Caco-2 (cell line): ENCODE results near the gene PLCD4. TPM values are rescaled to one million over a fixed set of nuclear protein-coding genes. Genes with fewer than 3 reads are reported as not detected.

Source experiments
- BruUV-seq: library from RNA; stranded (reverse); fragments of 400-500 nt; replicated peaks from 2 replicates; lab custom pipeline; 2021; lab: Mats Ljungman, UMichigan
- CTCF ChIA-PET: fragments of 300-600 bp; sonication (Branson Sonifier 250); formaldehyde crosslinking; loops from one replicate; lab custom pipeline; 2022; ENCODE audit warnings: antibody characterized with exemption; lab: Charles Lee
- POLR2A ChIA-PET: fragments of 300-600 bp; sonication (Branson Sonifier 250); formaldehyde crosslinking; loops from one replicate; lab custom pipeline; 2022; ENCODE audit warnings: antibody characterized with exemption; lab: Charles Lee
- DNase-seq, 2 experiments: peaks; one replicate each; pipeline versions ENCODE4 v3.0.0 to v3.0.0-alpha.2; 2020 to 2022
- H3K27me3 ChIP-seq: replicated peaks from 2 replicates; pipeline ENCODE4 v1.6.0; 2011; ENCODE audit warnings: low read length; ENCODE audit not compliant: control insufficient read depth, insufficient read depth
- H3K36me3 ChIP-seq: 2 replicates; pipeline ENCODE4 v1.5.1; 2011; ENCODE audit warnings: low read length; ENCODE audit not compliant: control insufficient read depth, insufficient read depth
- H3K4me1 ChIP-seq: fragments of 250-450 bp; sonication (Bioruptor Pico); 2 replicates; pipeline ENCODE4 v1.5.1; 2020; ENCODE audit warnings: mild to moderate bottlenecking
- H3K4me3 ChIP-seq: 2 replicates; pipeline ENCODE4 v1.5.1; 2011; ENCODE audit warnings: low read depth, mild to moderate bottlenecking, control low read depth, low read length
- H3K9me3 ChIP-seq: fragments of 250-450 bp; sonication (Bioruptor Pico); 2 replicates; pipeline ENCODE4 v1.5.1; 2020; ENCODE audit warnings: mild to moderate bottlenecking, moderate library complexity
- H3K27ac Mint-ChIP-seq: one replicate; pipeline ENCODE4 v1.8.0; 2022; ENCODE audit warnings: mixed read lengths; ENCODE audit not compliant: unreplicated experiment
- H3K27me3 Mint-ChIP-seq: one replicate; pipeline ENCODE4 v1.8.0; 2022; ENCODE audit warnings: mixed read lengths; ENCODE audit not compliant: insufficient read depth, unreplicated experiment
- H3K36me3 Mint-ChIP-seq: one replicate; pipeline ENCODE4 v1.8.0; 2022; ENCODE audit warnings: mild to moderate bottlenecking, mixed read lengths; ENCODE audit not compliant: insufficient read depth, unreplicated experiment
- H3K4me1 Mint-ChIP-seq: one replicate; pipeline ENCODE4 v1.8.0; 2022; ENCODE audit warnings: low read depth, mixed read lengths; ENCODE audit not compliant: unreplicated experiment
- H3K4me3 Mint-ChIP-seq: one replicate; pipeline ENCODE4 v1.8.0; 2022; ENCODE audit warnings: mild to moderate bottlenecking, moderate library complexity, mixed read lengths; ENCODE audit not compliant: unreplicated experiment
- H3K9me3 Mint-ChIP-seq: one replicate; pipeline ENCODE4 v1.8.0; 2022; ENCODE audit warnings: mixed read lengths; ENCODE audit not compliant: unreplicated experiment
- CTCF ChIP-seq, 2 experiments: fragments of 200-600 bp in 1 of 2; IDR thresholded peaks; 1 replicate in 1 of 2; 2 replicates in 1 of 2; pipeline versions ENCODE4 v1.5.1 to v1.8.0; 2011 to 2022; ENCODE audit warnings: antibody characterized with exemption in 1 of 2, control low read depth in 1 of 2, inconsistent platforms in 1 of 2, low read depth in 1 of 2, low read length in 1 of 2, mild to moderate bottlenecking in 1 of 2, moderate library complexity in 1 of 2; ENCODE audit not compliant: insufficient read depth in 1 of 2, severe bottlenecking in 1 of 2, unreplicated experiment in 1 of 2
- intact Hi-C: fragments of 100-400 bp; cut with micrococcal nuclease; formaldehyde crosslinking; loops from one replicate; pipeline ENCODE4 v1.10.0; 2022; ENCODE audit not compliant: unreplicated experiment
- total RNA-seq: library from RNA; stranded (reverse); gene quantifications from 2 replicates; pipeline ENCODE4 v1.2.3, GENCODE V29; 2022

PLCD4 gene
- total RNA-seq, 1 experiment from 2014 or later = 0.48 TPM

DNA sequence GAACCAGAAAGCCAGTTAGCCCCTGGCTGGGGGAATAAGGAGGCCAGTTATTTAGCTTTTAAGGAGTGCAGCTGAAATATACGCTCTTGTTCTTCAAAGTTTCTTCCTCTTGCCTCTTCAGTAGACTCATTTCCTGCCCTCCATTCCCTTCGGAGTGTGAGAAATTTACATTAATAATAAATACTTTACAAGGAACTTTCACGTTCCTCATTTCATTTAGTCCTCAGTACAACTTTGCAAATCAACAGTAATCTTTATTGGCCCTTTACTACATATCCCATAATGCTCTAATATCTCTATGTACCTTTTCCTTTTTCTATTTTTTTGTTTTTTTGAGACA, 15.6 kb downstream of the PLCD4 start:
- H3K27me3 Mint-ChIP-seq = no peaks in the 10 kb centered on the region
- H3K4me3 Mint-ChIP-seq = no peak overlapping the region
- Histone ChIP-seq H3K4me1 (no peaks in the 10 kb centered on the region), H3K27me3 (no peaks in the 10 kb centered on the region), H3K9me3 (no peaks in the 10 kb centered on the region), H3K36me3 (no peaks in the 10 kb centered on the region), H3K4me3 (no peak overlapping the region)
- H3K9me3 Mint-ChIP-seq = no peaks in the 10 kb centered on the region
- no peak overlapping the region for H3K27ac Mint-ChIP-seq
- H3K36me3 Mint-ChIP-seq = no peaks in the 10 kb centered on the region
- no peaks in the 10 kb centered on the region for H3K4me1 Mint-ChIP-seq
- intact Hi-C loops = no loop called here
- no peak for DNase-seq
- CTCF ChIA-PET = no interaction called here
- no TSS peak for BruUV-seq
- POLR2A ChIA-PET = no interaction called here
- no peak for TF ChIP-seq CTCF (IDR thresholded peaks at IDR 0.05; ENCODE audit: insufficient read depth in 1 of 2, low read depth in 1 of 2, low read length in 1 of 2, severe bottlenecking in 1 of 2, unreplicated experiment in 1 of 2)

DNA sequence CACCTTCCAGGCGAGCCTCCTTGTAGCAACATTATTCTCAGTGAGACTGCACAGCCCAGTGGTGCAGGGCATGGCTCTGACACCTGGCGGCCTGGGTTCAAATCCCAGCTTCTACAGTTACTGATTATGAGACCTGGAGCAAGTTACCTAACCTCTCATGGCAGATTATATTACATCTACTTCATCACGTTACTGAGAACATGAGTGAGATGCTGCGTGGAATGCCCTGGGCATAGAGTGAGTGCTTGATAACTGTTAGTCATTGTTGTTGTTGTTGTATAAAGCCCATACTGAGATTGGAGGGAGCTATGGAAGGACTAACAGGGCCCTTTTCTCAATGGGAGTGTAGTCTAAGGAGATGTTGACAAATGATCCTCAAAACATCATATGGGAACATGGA, 18.7 kb downstream of the PLCD4 start:
- Mint-ChIP-seq H3K4me1 (no peaks in the 10 kb centered on the region), H3K4me3 (no peak overlapping the region), H3K27ac (no peak overlapping the region), H3K9me3 (no peaks in the 10 kb centered on the region), H3K27me3 (no peaks in the 10 kb centered on the region), H3K36me3 (no peaks in the 10 kb centered on the region)
- POLR2A ChIA-PET = no interaction called here
- no TSS peak for BruUV-seq
- Histone ChIP-seq H3K36me3 (no peaks in the 10 kb centered on the region), H3K4me1 (no peaks in the 10 kb centered on the region), H3K4me3 (no peak overlapping the region), H3K9me3 (no peaks in the 10 kb centered on the region), H3K27me3 (no peaks in the 10 kb centered on the region)
- TF ChIP-seq CTCF (IDR thresholded peaks at IDR 0.05; ENCODE audit: insufficient read depth in 1 of 2, low read depth in 1 of 2, low read length in 1 of 2, severe bottlenecking in 1 of 2, unreplicated experiment in 1 of 2) = no peak
- DNase-seq = no peak
- intact Hi-C loops = no loop called here
- CTCF ChIA-PET = interaction anchor here (0.7 kb wide), 1 partner anchor 303 kb away, joined by 3 read pairs; no protein-coding TSS in a partner anchor

DNA sequence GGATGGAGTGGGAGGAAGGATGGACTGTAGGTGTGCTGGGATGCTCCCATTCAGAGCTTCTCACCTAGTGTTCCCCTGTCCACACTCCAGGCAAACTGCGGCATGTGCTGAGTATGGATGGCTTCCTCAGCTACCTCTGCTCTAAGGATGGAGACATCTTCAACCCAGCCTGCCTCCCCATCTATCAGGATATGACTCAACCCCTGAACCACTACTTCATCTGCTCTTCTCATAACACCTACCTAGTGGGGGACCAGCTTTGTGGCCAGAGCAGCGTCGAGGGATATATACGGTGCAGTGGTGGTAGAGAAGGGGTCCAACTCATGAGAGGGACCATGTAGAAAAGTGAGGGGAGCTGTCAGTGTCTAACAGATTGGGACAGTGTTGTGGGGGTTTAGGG, 20.2 kb downstream of the PLCD4 start:
- H3K4me3 ChIP-seq = no peak overlapping the region
- POLR2A ChIA-PET = interaction anchor here (1.2 kb wide), 1 partner anchor 37 kb away, joined by 3 read pairs; no protein-coding TSS in a partner anchor
- H3K36me3 ChIP-seq = no peaks in the 10 kb centered on the region
- Mint-ChIP-seq H3K36me3 (no peaks in the 10 kb centered on the region), H3K9me3 (no peaks in the 10 kb centered on the region), H3K27me3 (no peaks in the 10 kb centered on the region), H3K4me1 (no peaks in the 10 kb centered on the region), H3K4me3 (no peak overlapping the region), H3K27ac (no peak overlapping the region)
- intact Hi-C loops = no loop called here
- no TSS peak for BruUV-seq
- TF ChIP-seq CTCF (IDR thresholded peaks at IDR 0.05; ENCODE audit: insufficient read depth in 1 of 2, low read depth in 1 of 2, low read length in 1 of 2, severe bottlenecking in 1 of 2, unreplicated experiment in 1 of 2) = no peak
- no peak for DNase-seq
- CTCF ChIA-PET = no interaction called here
- no peaks in the 10 kb centered on the region for H3K27me3 ChIP-seq
- H3K4me1 ChIP-seq = no peaks in the 10 kb centered on the region
- no peaks in the 10 kb centered on the region for H3K9me3 ChIP-seq
